ENCODE results near the gene DOK4. TPM values are rescaled to one million over a fixed set of nuclear protein-coding genes. Genes with fewer than 3 reads are reported as not detected.

DOK4 gene
- total RNA-seq, 1 experiment from 2014 or later: 13.1 TPM

GRCh38 chr16:57512296-57513001 is 26.2 kb upstream of the DOK4 start:
- H2BK120ac ChIP-seq (ENCODE audit: low read depth, low read length, poor library complexity, severe bottlenecking): no peak overlapping the region
- peaks cover 2% of the 10 kb centered on the region; the same call in 1 of the 2 replicates for H3K27me3 Mint-ChIP-seq (ENCODE audit: low read depth)
- H3K4me1 ChIP-seq (ENCODE audit: insufficient read depth, low read length): no peaks in the 10 kb centered on the region
- H2BK5ac ChIP-seq (ENCODE audit: insufficient read length, low read length): no peak overlapping the region
- no peak overlapping the region for H3K27ac ChIP-seq (ENCODE audit: insufficient read length, low read depth, low read length)
- H4K91ac ChIP-seq (ENCODE audit: insufficient read length, low read depth, low read length): no peak overlapping the region
- no peaks in the 10 kb centered on the region for H3K9me3 Mint-ChIP-seq
- H2BK15ac ChIP-seq (ENCODE audit: low read depth, low read length): no peak overlapping the region
- H3K18ac ChIP-seq (ENCODE audit: insufficient read length, low read depth, low read length): no peak overlapping the region
- H3K27ac Mint-ChIP-seq: no peak overlapping the region
- no peak overlapping the region for H2AK5ac ChIP-seq (ENCODE audit: insufficient read length, low read length)
- peaks cover 0 to 2% (median 0%) of the 10 kb centered on the region in 3 experiments; a peak in 1 of 7 replicates for H3K36me3 Mint-ChIP-seq (ENCODE audit: insufficient read depth in 1 of 3, low read depth in 3 of 3)
- no peak overlapping the region for H3K9ac ChIP-seq (ENCODE audit: extremely low read depth, insufficient read length, low read length)
- no peak overlapping the region for H3K56ac ChIP-seq (ENCODE audit: insufficient read length, low read depth, low read length)
- no CpG with 5 or more reads among the region's 23 CpGs for WGBS (ENCODE audit: extremely low coverage, insufficient read length, low lambda C conversion rate)
- H3K79me1 ChIP-seq (ENCODE audit: insufficient read depth, low read depth, low read length, poor library complexity, severe bottlenecking): no peaks in the 10 kb centered on the region
- no peaks in the 10 kb centered on the region for H3K9me3 ChIP-seq (ENCODE audit: control insufficient read depth, low read depth, low read length)
- H3T11ph ChIP-seq (ENCODE audit: low read length): no peak overlapping the region
- no peak overlapping the region for H3K23ac ChIP-seq (ENCODE audit: insufficient read length, low read depth, low read length)
- no peak overlapping the region for H2BK12ac ChIP-seq (ENCODE audit: insufficient read length, low read depth, low read length)
- TF ChIP-seq CTCF (conservative IDR thresholded peaks at IDR 0.05): no peak
- H3K23me2 ChIP-seq (ENCODE audit: insufficient read length, low read depth, low read length, poor library complexity, severe bottlenecking): no peaks in the 10 kb centered on the region
- H3K14ac ChIP-seq (ENCODE audit: insufficient read depth, low read length): no peak overlapping the region
- peaks cover 3 to 12% of the 10 kb centered on the region in 2 experiments for H3K4me1 Mint-ChIP-seq
- H4K5ac ChIP-seq (ENCODE audit: insufficient read length, low read depth, low read length): no peak overlapping the region
- DNase-seq: no peak
- no peak overlapping the region for H2BK20ac ChIP-seq (ENCODE audit: low read depth, low read length, poor library complexity, severe bottlenecking)
- no peaks in the 10 kb centered on the region for H3K27me3 ChIP-seq (ENCODE audit: insufficient read depth, low read length)
- H3K4me2 ChIP-seq (ENCODE audit: insufficient read depth, insufficient read length, low read length): no peak overlapping the region
- no peak overlapping the region; a peak in 1 of 5 replicates for H3K4me3 Mint-ChIP-seq
- no peak overlapping the region for H4K8ac ChIP-seq (replicated peaks; ENCODE audit: insufficient read length, low read depth, low read length)
- no peak overlapping the region for H3K4ac ChIP-seq (ENCODE audit: low read depth, low read length)
- no peaks in the 10 kb centered on the region for H4K20me1 ChIP-seq (ENCODE audit: control insufficient read depth, insufficient read depth, insufficient read length)
- H2AFZ ChIP-seq (ENCODE audit: low read length): no peak overlapping the region
- H3K79me2 ChIP-seq (ENCODE audit: insufficient read depth, low read length): no peaks in the 10 kb centered on the region

Measured in H9 (cell line).